H1 (cell line): ENCODE results near the gene WDR5.

Experiments used
- CEBPB ChIP-seq: IDR thresholded peaks from 2 replicates; pipeline ENCODE4 v1.6.1; 2012; ENCODE audit warnings: low read depth, low read length
- CTCF ChIP-seq, 3 experiments: IDR thresholded peaks; 1 replicate in 2 of 3; 2 replicates in 1 of 3; pipeline versions ENCODE4 v1.5.1 to v1.6.1; 2011; ENCODE audit warnings: low read length in 3 of 3, mild to moderate bottlenecking in 3 of 3, inconsistent platforms in 2 of 3, low read depth in 1 of 3, moderate library complexity in 1 of 3; ENCODE audit not compliant: insufficient read depth in 1 of 3; ENCODE audit errors: control extremely low read depth in 1 of 3
- EZH2 ChIP-seq: fragments of 200-600 bp; sonication (generic); IDR thresholded peaks from 2 replicates; pipeline ENCODE4 v1.7.1; 2012; ENCODE audit warnings: low read depth, mild to moderate bottlenecking, moderate library complexity, low read length, inconsistent platforms; ENCODE audit not compliant: severe bottlenecking
- POLR2A ChIP-seq, 2 experiments: IDR thresholded peaks; 1 replicate in 1 of 2; 2 replicates in 1 of 2; pipeline ENCODE4 v1.6.1; 2011; ENCODE audit warnings: low read depth in 2 of 2, low read length in 2 of 2, mild to moderate bottlenecking in 2 of 2; ENCODE audit errors: control extremely low read depth in 1 of 2
- RBBP5 ChIP-seq: IDR thresholded peaks from 2 replicates; pipeline ENCODE4 v1.7.1; 2012; ENCODE audit warnings: low read depth, mild to moderate bottlenecking, inconsistent platforms, low read length, moderate library complexity, borderline replicate concordance
- SIX5 ChIP-seq: IDR thresholded peaks from 2 replicates; pipeline ENCODE4 v1.6.1; 2011; ENCODE audit warnings: mild to moderate bottlenecking, low read depth, low read length
- SP2 ChIP-seq: IDR thresholded peaks from 2 replicates; pipeline ENCODE4 v1.6.1; 2012; ENCODE audit warnings: mild to moderate bottlenecking, low read length, inconsistent platforms
- SP4 ChIP-seq: IDR thresholded peaks from 2 replicates; pipeline ENCODE4 v1.6.1; 2012; ENCODE audit warnings: low read length, inconsistent platforms

- TF ChIP-seq EZH2, result no peak
- TF ChIP-seq CTCF (IDR thresholded peaks at IDR 0.05; ENCODE audit: control extremely low read depth in 1 of 3, insufficient read depth in 1 of 3, low read depth in 1 of 3, low read length in 3 of 3), result no peak
- no peak for TF ChIP-seq SP2
- no peak for TF ChIP-seq RBBP5
- no peak for TF ChIP-seq SP4
- TF ChIP-seq CEBPB, result no peak
- TF ChIP-seq SIX5, result no peak
- no peak for TF ChIP-seq POLR2A (IDR thresholded peaks at IDR 0.05; ENCODE audit: control extremely low read depth in 1 of 2, low read depth in 2 of 2, low read length in 2 of 2)
Measured at GRCh38 chr9:134179595-134179917, 43.7 kb downstream of the WDR5 start.
